Stomach smooth muscle (tissue), 2 donors: ENCODE results near the gene ERBB4.

ENCODE experiments used
- H3K27ac ChIP-seq: one replicate; pipeline ENCODE4 v1.7.0; 2013; ENCODE audit warnings: mild to moderate bottlenecking, low read length, inconsistent platforms
- H3K27me3 ChIP-seq, 2 donors: one replicate each; pipeline ENCODE4 v1.7.0; 2013; ENCODE audit warnings: low read length in 2 of 2; ENCODE audit not compliant: insufficient read depth in 2 of 2, control insufficient read depth in 1 of 2
- H3K36me3 ChIP-seq, 2 donors: one replicate each; pipeline ENCODE4 v1.7.0; 2013; ENCODE audit warnings: low read length in 2 of 2; ENCODE audit not compliant: control insufficient read depth in 2 of 2, insufficient read depth in 2 of 2
- H3K4me1 ChIP-seq: one replicate; pipeline ENCODE4 v1.7.0; 2013; ENCODE audit warnings: low read length; ENCODE audit not compliant: control insufficient read depth, insufficient read depth
- H3K4me3 ChIP-seq, 2 donors: one replicate each; pipeline ENCODE4 v1.7.0; 2013; ENCODE audit warnings: low read length in 2 of 2
- H3K9ac ChIP-seq, 2 donors: one replicate each; pipeline ENCODE4 v1.7.0; 2013; ENCODE audit warnings: low read length in 2 of 2, mild to moderate bottlenecking in 1 of 2
- H3K9me3 ChIP-seq, 2 donors: one replicate each; pipeline ENCODE4 v1.7.0; 2013; ENCODE audit warnings: low read length in 2 of 2; ENCODE audit not compliant: control insufficient read depth in 2 of 2
- donor health status: healthy.
- donor health status: Pancreatic carcinoma.

Gene ERBB4

GRCh38 chr2:211941216-211941747 is 597.3 kb downstream of the ERBB4 start:
- no peaks in the 10 kb centered on the region for H3K4me1 ChIP-seq

GRCh38 chr2:211939177-211939576 is 599.4 kb downstream of the ERBB4 start:
- H3K36me3 ChIP-seq, result no peaks in the 10 kb centered on the region
- no peaks in the 10 kb centered on the region for H3K27me3 ChIP-seq
- H3K9me3 ChIP-seq, result no peaks in the 10 kb centered on the region
- H3K27ac ChIP-seq, result no peak overlapping the region
- H3K9ac ChIP-seq, result no peak overlapping the region
- no peaks in the 10 kb centered on the region for H3K4me1 ChIP-seq
- no peak overlapping the region for H3K4me3 ChIP-seq

More at GRCh38 chr2:211941216-211941747, 597.3 kb downstream of the ERBB4 start:
- H3K27me3 ChIP-seq, result no peaks in the 10 kb centered on the region
- H3K9me3 ChIP-seq, result no peaks in the 10 kb centered on the region
- H3K36me3 ChIP-seq, result no peaks in the 10 kb centered on the region
- H3K27ac ChIP-seq, result no peak overlapping the region
- H3K9ac ChIP-seq, result no peak overlapping the region
- no peak overlapping the region for H3K4me3 ChIP-seq

GRCh38 chr2:211934811-211935210 is 603.8 kb downstream of the ERBB4 start:
- Histone ChIP-seq H3K4me1 (no peaks in the 10 kb centered on the region), H3K9ac (no peak overlapping the region), H3K9me3 (no peaks in the 10 kb centered on the region), H3K27ac (no peak overlapping the region), H3K4me3 (no peak overlapping the region), H3K27me3 (no peaks in the 10 kb centered on the region), H3K36me3 (no peaks in the 10 kb centered on the region)

- H3K27ac ChIP-seq, result no peak overlapping the region
- no peak overlapping the region for H3K4me3 ChIP-seq
- H3K9me3 ChIP-seq, result no peaks in the 10 kb centered on the region
- H3K27me3 ChIP-seq, result no peaks in the 10 kb centered on the region
- no peaks in the 10 kb centered on the region for H3K4me1 ChIP-seq
- H3K9ac ChIP-seq, result no peak overlapping the region
- no peaks in the 10 kb centered on the region for H3K36me3 ChIP-seq
These were observed 607.3 kb downstream of the ERBB4 start for GRCh38 chr2:211931314-211931713.

- no peaks in the 10 kb centered on the region for H3K27me3 ChIP-seq
- H3K9me3 ChIP-seq, result no peaks in the 10 kb centered on the region
- H3K4me3 ChIP-seq, result no peak overlapping the region
- H3K4me1 ChIP-seq, result no peaks in the 10 kb centered on the region
- no peak overlapping the region for H3K27ac ChIP-seq
- H3K9ac ChIP-seq, result no peak overlapping the region
- H3K36me3 ChIP-seq, result no peaks in the 10 kb centered on the region
These were observed 608.3 kb downstream of the ERBB4 start for GRCh38 chr2:211930331-211930730.

- Histone ChIP-seq H3K36me3 (no peaks in the 10 kb centered on the region), H3K27me3 (no peaks in the 10 kb centered on the region), H3K9ac (no peak overlapping the region), H3K4me1 (no peaks in the 10 kb centered on the region), H3K4me3 (no peak overlapping the region), H3K9me3 (no peaks in the 10 kb centered on the region), H3K27ac (no peak overlapping the region)
These were observed 610.4 kb downstream of the ERBB4 start for GRCh38 chr2:211928201-211928600.

GRCh38 chr2:211923019-211923418 is 615.6 kb downstream of the ERBB4 start:
- no peaks in the 10 kb centered on the region for H3K36me3 ChIP-seq
- no peak overlapping the region for H3K9ac ChIP-seq
- no peak overlapping the region for H3K27ac ChIP-seq
- no peaks in the 10 kb centered on the region for H3K4me1 ChIP-seq
- no peak overlapping the region for H3K4me3 ChIP-seq
- no peaks in the 10 kb centered on the region for H3K9me3 ChIP-seq
- H3K27me3 ChIP-seq, result no peaks in the 10 kb centered on the region

GRCh38 chr2:211903961-211904360 is 634.6 kb downstream of the ERBB4 start:
- no peak overlapping the region for H3K4me3 ChIP-seq
- H3K9me3 ChIP-seq, result no peaks in the 10 kb centered on the region
- no peak overlapping the region for H3K27ac ChIP-seq
- no peaks in the 10 kb centered on the region for H3K36me3 ChIP-seq
- H3K4me1 ChIP-seq, result no peaks in the 10 kb centered on the region
- H3K9ac ChIP-seq, result no peak overlapping the region
- no peaks in the 10 kb centered on the region for H3K27me3 ChIP-seq

- Histone ChIP-seq H3K9ac (no peak overlapping the region), H3K4me3 (no peak overlapping the region), H3K9me3 (no peaks in the 10 kb centered on the region), H3K36me3 (no peaks in the 10 kb centered on the region), H3K27ac (no peak overlapping the region), H3K27me3 (no peaks in the 10 kb centered on the region), H3K4me1 (no peaks in the 10 kb centered on the region)
These were observed 637.3 kb downstream of the ERBB4 start for GRCh38 chr2:211901226-211901846.

GRCh38 chr2:211900518-211900917 is 638.1 kb downstream of the ERBB4 start:
- H3K27ac ChIP-seq, result no peak overlapping the region
- H3K4me3 ChIP-seq, result no peak overlapping the region
- H3K27me3 ChIP-seq, result no peaks in the 10 kb centered on the region
- no peaks in the 10 kb centered on the region for H3K4me1 ChIP-seq
- no peaks in the 10 kb centered on the region for H3K36me3 ChIP-seq
- H3K9ac ChIP-seq, result no peak overlapping the region
- H3K9me3 ChIP-seq, result no peaks in the 10 kb centered on the region

GRCh38 chr2:211900000-211900399 is 638.6 kb downstream of the ERBB4 start:
- H3K27ac ChIP-seq, result no peak overlapping the region
- H3K36me3 ChIP-seq, result no peaks in the 10 kb centered on the region
- no peaks in the 10 kb centered on the region for H3K27me3 ChIP-seq
- H3K4me1 ChIP-seq, result no peaks in the 10 kb centered on the region
- no peak overlapping the region for H3K4me3 ChIP-seq
- H3K9me3 ChIP-seq, result no peaks in the 10 kb centered on the region
- no peak overlapping the region for H3K9ac ChIP-seq
